BLaER1 (cell line): ENCODE data around the gene TNIK.

ENCODE experiments used
- H3K27ac ChIP-seq: shearing (Covaris generic); formaldehyde crosslinking; 2 replicates; pipeline ENCODE4 v1.8.1; 2022
- H3K27me3 ChIP-seq: shearing (Covaris generic); formaldehyde crosslinking; 2 replicates; pipeline ENCODE4 v1.8.1; 2022
- H3K36me3 ChIP-seq: shearing (Covaris generic); formaldehyde crosslinking; 2 replicates; pipeline ENCODE4 v1.8.1; 2022
- H3K4me1 ChIP-seq: shearing (Covaris generic); formaldehyde crosslinking; 2 replicates; pipeline ENCODE4 v1.8.1; 2022
- H3K4me2 ChIP-seq: shearing (Covaris generic); formaldehyde crosslinking; 2 replicates; pipeline ENCODE4 v1.8.1; 2022
- H3K4me3 ChIP-seq: shearing (Covaris generic); formaldehyde crosslinking; 2 replicates; pipeline ENCODE4 v1.8.1; 2022
- H3K9ac ChIP-seq: shearing (Covaris generic); formaldehyde crosslinking; 2 replicates; pipeline ENCODE4 v1.8.1; 2022
- H3K9me3 ChIP-seq: shearing (Covaris generic); formaldehyde crosslinking; 2 replicates; pipeline ENCODE4 v1.8.1; 2022
- H4K20me1 ChIP-seq: shearing (Covaris generic); formaldehyde crosslinking; 2 replicates; pipeline ENCODE4 v1.8.1; 2022
- Cebpa-rat ChIP-seq: shearing (Covaris generic); IDR thresholded peaks from 2 replicates; pipeline ENCODE4 v1.8.1; 2022

TNIK gene

GRCh38 chr3:171092467-171092911 lies 367.7 kb downstream of the TNIK start:
- Histone ChIP-seq H3K4me2 (no peak overlapping the region), H3K36me3 (no peaks in the 10 kb centered on the region), H3K27ac (no peak overlapping the region)

GRCh38 chr3:171090321-171090720 lies 369.9 kb downstream of the TNIK start:
- Histone ChIP-seq H3K4me1 (peaks cover 7% of the 10 kb centered on the region), H3K4me3 (no peak overlapping the region), H3K36me3 (no peaks in the 10 kb centered on the region), H4K20me1 (no peaks in the 10 kb centered on the region), H3K27ac (no peak overlapping the region), H3K4me2 (no peak overlapping the region), H3K9me3 (no peaks in the 10 kb centered on the region), H3K9ac (no peak overlapping the region), H3K27me3 (no peaks in the 10 kb centered on the region)
- no peak for TF ChIP-seq Cebpa-rat

More at GRCh38 chr3:171092467-171092911, 367.7 kb downstream of the TNIK start:
- Histone ChIP-seq H3K9ac (no peak overlapping the region), H3K4me3 (no peak overlapping the region), H3K9me3 (no peaks in the 10 kb centered on the region), H3K27me3 (no peaks in the 10 kb centered on the region), H3K4me1 (peaks cover 7% of the 10 kb centered on the region), H4K20me1 (no peaks in the 10 kb centered on the region)
- TF ChIP-seq Cebpa-rat = no peak

GRCh38 chr3:171088964-171089754 lies 371.0 kb downstream of the TNIK start:
- H3K27ac ChIP-seq = no peak overlapping the region
- H3K4me1 ChIP-seq = no peaks in the 10 kb centered on the region
- no peaks in the 10 kb centered on the region for H3K9me3 ChIP-seq
- no peaks in the 10 kb centered on the region for H3K27me3 ChIP-seq
- no peak overlapping the region for H3K4me3 ChIP-seq
- no peak for TF ChIP-seq Cebpa-rat
- H4K20me1 ChIP-seq = no peaks in the 10 kb centered on the region
- no peak overlapping the region for H3K4me2 ChIP-seq
- no peaks in the 10 kb centered on the region for H3K36me3 ChIP-seq
- H3K9ac ChIP-seq = no peak overlapping the region

- no peaks in the 10 kb centered on the region for H3K36me3 ChIP-seq
- H4K20me1 ChIP-seq = no peaks in the 10 kb centered on the region
- no peak overlapping the region for H3K4me2 ChIP-seq
- H3K9me3 ChIP-seq = no peaks in the 10 kb centered on the region
- H3K27ac ChIP-seq = no peak overlapping the region
- no peak overlapping the region for H3K9ac ChIP-seq
- H3K4me3 ChIP-seq = no peak overlapping the region
- no peaks in the 10 kb centered on the region for H3K27me3 ChIP-seq
- no peaks in the 10 kb centered on the region for H3K4me1 ChIP-seq
- no peak for TF ChIP-seq Cebpa-rat
Observed at GRCh38 chr3:171088496-171088895, 371.7 kb downstream of the TNIK start.

GRCh38 chr3:171086914-171087313 lies 373.3 kb downstream of the TNIK start:
- H4K20me1 ChIP-seq = no peaks in the 10 kb centered on the region
- TF ChIP-seq Cebpa-rat = no peak
- H3K4me2 ChIP-seq = no peak overlapping the region
- no peaks in the 10 kb centered on the region for H3K9me3 ChIP-seq
- no peak overlapping the region for H3K9ac ChIP-seq
- no peaks in the 10 kb centered on the region for H3K4me1 ChIP-seq
- no peaks in the 10 kb centered on the region for H3K27me3 ChIP-seq
- H3K4me3 ChIP-seq = no peak overlapping the region
- H3K36me3 ChIP-seq = no peaks in the 10 kb centered on the region
- no peak overlapping the region for H3K27ac ChIP-seq

- Histone ChIP-seq H3K9ac (no peak overlapping the region), H3K4me2 (no peak overlapping the region), H3K27me3 (no peaks in the 10 kb centered on the region), H3K27ac (no peak overlapping the region), H3K4me1 (no peaks in the 10 kb centered on the region), H4K20me1 (no peaks in the 10 kb centered on the region), H3K36me3 (no peaks in the 10 kb centered on the region), H3K4me3 (no peak overlapping the region), H3K9me3 (no peaks in the 10 kb centered on the region)
- no peak for TF ChIP-seq Cebpa-rat
Observed at GRCh38 chr3:171077261-171077660, 382.9 kb downstream of the TNIK start.

- TF ChIP-seq Cebpa-rat = no peak
- Histone ChIP-seq H3K4me1 (no peaks in the 10 kb centered on the region), H3K27ac (no peak overlapping the region), H3K9ac (no peak overlapping the region), H3K36me3 (no peaks in the 10 kb centered on the region), H4K20me1 (no peaks in the 10 kb centered on the region), H3K9me3 (no peaks in the 10 kb centered on the region), H3K4me3 (no peak overlapping the region), H3K4me2 (no peak overlapping the region), H3K27me3 (no peaks in the 10 kb centered on the region)
Observed at GRCh38 chr3:171072432-171072831, 387.8 kb downstream of the TNIK start.

- Histone ChIP-seq H3K9ac (no peak overlapping the region), H3K9me3 (no peaks in the 10 kb centered on the region), H3K27ac (no peak overlapping the region), H3K36me3 (no peaks in the 10 kb centered on the region), H3K27me3 (no peaks in the 10 kb centered on the region), H3K4me3 (no peak overlapping the region), H4K20me1 (no peaks in the 10 kb centered on the region), H3K4me2 (no peak overlapping the region), H3K4me1 (no peaks in the 10 kb centered on the region)
- TF ChIP-seq Cebpa-rat = no peak
Observed at GRCh38 chr3:171068658-171069057, 391.5 kb downstream of the TNIK start.

- Histone ChIP-seq H3K36me3 (no peaks in the 10 kb centered on the region), H3K4me1 (no peaks in the 10 kb centered on the region), H4K20me1 (no peaks in the 10 kb centered on the region), H3K27ac (no peak overlapping the region), H3K4me2 (no peak overlapping the region), H3K9ac (no peak overlapping the region), H3K27me3 (no peaks in the 10 kb centered on the region), H3K9me3 (no peaks in the 10 kb centered on the region), H3K4me3 (no peak overlapping the region)
- TF ChIP-seq Cebpa-rat = no peak
Observed at GRCh38 chr3:171066206-171066605, 394.0 kb downstream of the TNIK start.

- no peak for TF ChIP-seq Cebpa-rat
- no peaks in the 10 kb centered on the region for H3K36me3 ChIP-seq
Observed at GRCh38 chr3:171065732-171066131, 394.5 kb downstream of the TNIK start.

More at GRCh38 chr3:171065732-171066131, 394.5 kb downstream of the TNIK start:
- Histone ChIP-seq H4K20me1 (no peaks in the 10 kb centered on the region), H3K27ac (no peak overlapping the region), H3K9ac (no peak overlapping the region), H3K27me3 (no peaks in the 10 kb centered on the region), H3K9me3 (no peaks in the 10 kb centered on the region), H3K4me2 (no peak overlapping the region), H3K4me3 (no peak overlapping the region), H3K4me1 (no peaks in the 10 kb centered on the region)
